ENCODE data around the gene FBXO8. TPM values are rescaled to one million over a fixed set of nuclear protein-coding genes. Genes with fewer than 3 reads are reported as not detected.

The FBXO8 gene
- total RNA-seq, 1 experiment from 2014 or later = 14.5 TPM

- Histone ChIP-seq H3K36me3 (replicated peaks; ENCODE audit: control insufficient read depth, insufficient read depth, low read length) (no peaks in the 10 kb centered on the region), H3K4me3 (ENCODE audit: insufficient read depth, low read depth, low read length) (no peak overlapping the region)
Observed at GRCh38 chr4:174245714-174246113, 37.8 kb downstream of the FBXO8 start.

DNA sequence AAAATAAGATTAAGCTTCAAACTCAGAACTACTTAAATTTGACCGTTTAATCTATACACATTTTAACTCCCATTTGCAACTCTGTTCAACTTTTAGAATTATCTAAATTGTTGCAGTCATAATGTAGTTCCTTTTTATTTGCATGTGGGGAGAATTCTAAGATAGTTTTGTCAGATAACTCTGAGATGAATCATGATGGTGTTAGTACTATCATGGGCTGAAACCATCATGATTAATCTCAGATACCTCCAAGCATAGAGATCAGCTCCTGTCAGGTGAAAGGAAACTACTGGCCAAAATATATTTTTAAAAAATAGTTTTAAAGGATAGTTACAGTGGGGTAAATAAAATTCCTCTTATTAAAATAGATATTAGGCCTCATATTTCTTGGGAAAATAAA lies 39.0 kb downstream of the FBXO8 start:
- DNase-seq = no peak
- Histone ChIP-seq H3K4me3 (ENCODE audit: insufficient read depth, low read depth, low read length) (no peak overlapping the region), H3K27me3 (ENCODE audit: control insufficient read depth, insufficient read depth, low read length) (no peaks in the 10 kb centered on the region; the same call in 1 of the 2 replicates), H3K36me3 (replicated peaks; ENCODE audit: control insufficient read depth, insufficient read depth, low read length) (no peaks in the 10 kb centered on the region)

More at GRCh38 chr4:174245714-174246113, 37.8 kb downstream of the FBXO8 start:
- DNase-seq = no peak
- H3K27me3 ChIP-seq (ENCODE audit: control insufficient read depth, insufficient read depth, low read length) = no peaks in the 10 kb centered on the region; the same call in 1 of the 2 replicates

DNA sequence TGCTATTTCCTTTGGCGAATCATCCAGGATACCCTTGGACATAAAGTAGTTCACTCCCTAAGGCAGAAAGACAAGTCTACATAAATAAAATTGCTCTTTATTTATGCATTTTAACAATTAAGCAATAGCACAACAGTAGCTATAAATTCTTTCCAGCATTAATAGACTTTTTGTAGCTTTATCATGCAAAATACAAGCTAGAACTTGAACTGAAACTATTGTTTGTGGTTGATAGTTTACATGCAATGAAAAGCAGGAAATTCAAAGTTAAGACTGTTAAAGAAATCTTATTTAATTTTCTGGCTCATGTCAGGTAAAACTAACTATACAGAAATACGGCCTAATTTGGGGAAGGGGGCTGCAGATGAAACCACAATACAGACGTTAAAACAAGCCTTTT lies 42.3 kb downstream of the FBXO8 start:
- Histone ChIP-seq H3K36me3 (replicated peaks; ENCODE audit: control insufficient read depth, insufficient read depth, low read length) (no peaks in the 10 kb centered on the region), H3K27me3 (ENCODE audit: control insufficient read depth, insufficient read depth, low read length) (no peaks in the 10 kb centered on the region; the same call in 1 of the 2 replicates), H3K4me3 (ENCODE audit: insufficient read depth, low read depth, low read length) (no peak overlapping the region)
- DNase-seq = no peak

- Histone ChIP-seq H3K4me3 (ENCODE audit: insufficient read depth, low read depth, low read length) (no peak overlapping the region), H3K27me3 (ENCODE audit: control insufficient read depth, insufficient read depth, low read length) (no peaks in the 10 kb centered on the region), H3K36me3 (replicated peaks; ENCODE audit: control insufficient read depth, insufficient read depth, low read length) (no peaks in the 10 kb centered on the region)
- no peak for DNase-seq
Observed at GRCh38 chr4:174236359-174236758, 47.1 kb downstream of the FBXO8 start.

DNA sequence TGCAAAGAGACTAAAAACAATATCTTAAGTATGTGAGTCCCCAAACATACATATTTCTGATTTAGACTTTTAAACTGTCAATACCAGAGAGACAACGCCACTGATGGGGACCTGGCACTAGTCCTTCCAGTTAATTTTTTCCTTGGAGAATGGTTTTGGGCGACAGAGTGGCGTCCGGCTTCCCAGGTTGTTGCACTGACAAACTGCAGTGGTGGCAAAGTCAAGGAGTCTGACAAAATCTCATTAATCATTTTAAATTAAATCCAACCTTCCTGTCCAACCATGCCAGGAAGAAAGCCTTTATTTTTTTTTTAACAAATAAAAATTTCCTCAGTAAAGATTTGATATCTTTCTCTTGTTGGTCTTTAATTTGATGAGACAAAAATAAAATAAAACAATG lies 52.8 kb downstream of the FBXO8 start:
- Histone ChIP-seq H3K36me3 (replicated peaks; ENCODE audit: control insufficient read depth, insufficient read depth, low read length) (no peaks in the 10 kb centered on the region), H3K4me3 (ENCODE audit: insufficient read depth, low read depth, low read length) (no peak overlapping the region), H3K27me3 (ENCODE audit: control insufficient read depth, insufficient read depth, low read length) (no peaks in the 10 kb centered on the region; the same call in none of the 2 replicates)
- DNase-seq = no peak

- Histone ChIP-seq H3K4me3 (ENCODE audit: insufficient read depth, low read depth, low read length) (no peak overlapping the region), H3K27me3 (ENCODE audit: control insufficient read depth, insufficient read depth, low read length) (no peaks in the 10 kb centered on the region; the same call in none of the 2 replicates), H3K36me3 (replicated peaks; ENCODE audit: control insufficient read depth, insufficient read depth, low read length) (no peaks in the 10 kb centered on the region)
- no peak for DNase-seq
Observed at GRCh38 chr4:174230148-174230547, 53.3 kb downstream of the FBXO8 start.

- H3K36me3 ChIP-seq (replicated peaks; ENCODE audit: control insufficient read depth, insufficient read depth, low read length) = no peaks in the 10 kb centered on the region
- no peaks in the 10 kb centered on the region; the same call in none of the 2 replicates for H3K27me3 ChIP-seq (ENCODE audit: control insufficient read depth, insufficient read depth, low read length)
- DNase-seq = no peak
- no peak overlapping the region for H3K4me3 ChIP-seq (ENCODE audit: insufficient read depth, low read depth, low read length)
Observed at GRCh38 chr4:174228988-174229387, 54.5 kb downstream of the FBXO8 start.

GRCh38 chr4:174225349-174226049 lies 58.0 kb downstream of the FBXO8 start:
- Histone ChIP-seq H3K4me3 (ENCODE audit: insufficient read depth, low read depth, low read length) (no peak overlapping the region), H3K27me3 (ENCODE audit: control insufficient read depth, insufficient read depth, low read length) (peaks cover 3% of the 10 kb centered on the region), H3K36me3 (replicated peaks; ENCODE audit: control insufficient read depth, insufficient read depth, low read length) (no peaks in the 10 kb centered on the region)
- no peak for DNase-seq

- Histone ChIP-seq H3K36me3 (replicated peaks; ENCODE audit: control insufficient read depth, insufficient read depth, low read length) (no peaks in the 10 kb centered on the region), H3K4me3 (ENCODE audit: insufficient read depth, low read depth, low read length) (no peak overlapping the region), H3K27me3 (ENCODE audit: control insufficient read depth, insufficient read depth, low read length) (peaks cover 12% of the 10 kb centered on the region)
- DNase-seq = no peak
Observed at GRCh38 chr4:174224550-174224949, 58.9 kb downstream of the FBXO8 start.

DNA sequence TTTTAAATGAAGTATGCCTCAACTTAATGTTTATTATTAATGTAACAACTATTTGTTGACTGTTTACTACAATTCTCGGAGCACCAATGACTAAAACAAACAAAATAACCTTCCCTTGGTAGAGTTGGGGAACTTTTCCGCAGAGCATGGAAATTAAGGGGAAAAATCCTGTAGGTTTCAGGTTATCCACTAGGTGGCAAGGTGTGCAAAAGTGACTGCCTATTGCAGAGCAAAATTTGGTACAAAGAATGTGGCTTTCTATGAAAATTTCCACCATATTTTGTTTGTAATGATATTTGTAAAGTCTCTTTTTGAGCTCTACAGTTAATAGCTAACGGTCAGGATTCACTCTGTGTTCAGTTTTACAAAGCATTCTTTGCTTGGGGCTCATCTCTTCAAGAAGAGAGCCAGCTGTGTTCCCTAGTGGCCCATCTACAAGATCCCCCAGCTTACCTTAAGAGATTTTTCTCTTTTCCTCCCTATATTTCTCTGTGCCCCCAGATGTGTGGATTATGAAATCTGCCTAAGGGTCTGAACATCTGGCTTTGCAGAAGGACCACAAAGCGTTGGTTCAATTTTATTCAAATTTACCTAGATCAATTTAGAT lies 61.1 kb downstream of the FBXO8 start:
- Histone ChIP-seq H3K27me3 (ENCODE audit: control insufficient read depth, insufficient read depth, low read length) (peaks cover 34% of the 10 kb centered on the region), H3K4me3 (ENCODE audit: insufficient read depth, low read depth, low read length) (no peak overlapping the region), H3K36me3 (replicated peaks; ENCODE audit: control insufficient read depth, insufficient read depth, low read length) (no peaks in the 10 kb centered on the region)
- DNase-seq = peak; percentile 47

DNA sequence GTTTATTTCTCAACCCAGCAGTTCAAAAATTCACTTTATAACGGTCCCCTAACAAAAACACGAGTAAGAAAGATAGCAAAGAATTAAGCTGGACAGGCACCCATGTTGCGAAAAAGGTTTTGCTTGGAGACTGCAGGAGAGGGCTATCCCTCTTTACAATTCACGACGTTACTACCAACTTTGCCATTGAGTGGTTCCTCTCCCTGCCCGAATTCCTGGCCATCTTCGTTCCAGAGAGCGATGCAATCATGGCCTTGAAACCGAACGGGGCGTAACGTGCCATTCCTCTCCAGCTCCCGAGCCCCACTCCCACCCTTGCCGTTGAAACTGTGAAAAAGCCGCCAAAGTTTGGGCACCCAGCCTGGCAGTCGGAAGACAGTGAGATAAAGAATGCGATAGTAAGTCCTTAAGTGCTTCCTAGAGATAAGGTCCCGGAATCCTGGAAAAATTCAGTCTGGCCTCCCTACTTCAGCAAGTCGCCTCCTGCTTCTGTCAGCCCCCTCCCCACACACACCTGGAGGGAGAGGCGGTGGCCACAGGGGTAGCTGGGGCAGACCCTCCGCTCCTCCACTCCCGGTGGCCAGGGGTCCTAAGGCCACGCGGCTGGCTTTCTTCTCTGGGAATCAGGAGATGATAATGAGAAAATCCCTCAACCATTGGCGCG lies 65.2 kb downstream of the FBXO8 start:
- no peaks in the 10 kb centered on the region for H3K36me3 ChIP-seq (replicated peaks; ENCODE audit: control insufficient read depth, insufficient read depth, low read length)
- DNase-seq = peak; percentile 59
- H3K27me3 ChIP-seq (ENCODE audit: control insufficient read depth, insufficient read depth, low read length) = peaks cover 75% of the 10 kb centered on the region
- peak overlapping the region; percentile 5; the same call in 1 of the 2 replicates for H3K4me3 ChIP-seq (ENCODE audit: insufficient read depth, low read depth, low read length)

DNA sequence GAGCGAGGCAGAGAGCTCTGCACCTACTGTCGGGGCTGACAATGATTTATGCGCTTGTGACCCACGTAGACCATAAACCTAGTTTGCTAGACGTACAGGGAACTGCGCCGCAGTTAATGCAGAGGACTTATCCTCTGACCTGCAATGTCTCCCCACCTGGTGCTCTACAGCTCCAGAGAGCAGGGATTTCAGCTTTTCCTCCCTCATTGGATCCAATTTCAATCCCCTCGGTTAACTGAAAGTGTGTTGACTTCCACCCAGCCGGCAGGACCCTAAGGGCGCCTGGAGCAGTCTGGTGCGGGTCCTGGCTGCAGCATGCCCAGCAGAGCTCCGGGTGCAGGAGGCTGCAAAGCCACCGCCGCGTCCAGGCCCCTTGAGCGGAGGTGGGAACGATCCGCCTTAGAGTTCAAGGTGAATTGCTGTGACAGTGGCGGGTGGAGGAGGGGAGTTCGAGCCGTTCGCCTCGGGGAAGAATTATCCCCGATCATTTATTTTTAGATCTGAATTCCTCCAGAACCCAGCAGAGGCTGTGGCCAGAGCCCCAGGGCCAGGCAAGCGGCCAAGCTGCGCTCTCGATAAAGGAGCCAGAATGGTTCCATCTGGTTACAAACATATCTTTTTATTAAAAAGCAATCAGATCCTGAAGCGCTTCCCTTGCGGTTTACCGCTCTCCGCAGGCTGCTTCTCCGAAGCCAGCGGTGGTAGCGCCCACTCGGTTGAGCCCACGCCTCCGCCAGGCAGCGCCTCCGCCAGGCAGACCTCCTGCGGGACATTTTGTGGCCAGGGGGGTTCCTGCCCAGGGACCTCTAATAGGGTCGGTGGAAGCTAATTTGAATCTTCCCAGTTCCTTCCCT lies 66.0 kb downstream of the FBXO8 start:
- DNase-seq = peak; percentile 57
- H3K27me3 ChIP-seq (ENCODE audit: control insufficient read depth, insufficient read depth, low read length) = peaks cover 82% of the 10 kb centered on the region
- H3K36me3 ChIP-seq (replicated peaks; ENCODE audit: control insufficient read depth, insufficient read depth, low read length) = no peaks in the 10 kb centered on the region
- H3K4me3 ChIP-seq (ENCODE audit: insufficient read depth, low read depth, low read length) = peak overlapping the region; percentile 1; the same call in 1 of the 2 replicates

GRCh38 chr4:174216799-174217272 lies 66.6 kb downstream of the FBXO8 start:
- no peaks in the 10 kb centered on the region for H3K36me3 ChIP-seq (replicated peaks; ENCODE audit: control insufficient read depth, insufficient read depth, low read length)
- peaks cover 89% of the 10 kb centered on the region for H3K27me3 ChIP-seq (ENCODE audit: control insufficient read depth, insufficient read depth, low read length)
- H3K4me3 ChIP-seq (ENCODE audit: insufficient read depth, low read depth, low read length) = no peak overlapping the region
- DNase-seq = peak; percentile 23

All from H7 (cell line).